ENCODE data around the gene AGO1. TPM values are rescaled to one million over a fixed set of nuclear protein-coding genes. Genes with fewer than 3 reads are reported as not detected.
A peak's percentile ranks its signal among the peaks of the same experiment; 100 is the strongest.

The AGO1 gene
- total RNA-seq, 1 experiment from 2014 or later, result 81.8 TPM

DNA sequence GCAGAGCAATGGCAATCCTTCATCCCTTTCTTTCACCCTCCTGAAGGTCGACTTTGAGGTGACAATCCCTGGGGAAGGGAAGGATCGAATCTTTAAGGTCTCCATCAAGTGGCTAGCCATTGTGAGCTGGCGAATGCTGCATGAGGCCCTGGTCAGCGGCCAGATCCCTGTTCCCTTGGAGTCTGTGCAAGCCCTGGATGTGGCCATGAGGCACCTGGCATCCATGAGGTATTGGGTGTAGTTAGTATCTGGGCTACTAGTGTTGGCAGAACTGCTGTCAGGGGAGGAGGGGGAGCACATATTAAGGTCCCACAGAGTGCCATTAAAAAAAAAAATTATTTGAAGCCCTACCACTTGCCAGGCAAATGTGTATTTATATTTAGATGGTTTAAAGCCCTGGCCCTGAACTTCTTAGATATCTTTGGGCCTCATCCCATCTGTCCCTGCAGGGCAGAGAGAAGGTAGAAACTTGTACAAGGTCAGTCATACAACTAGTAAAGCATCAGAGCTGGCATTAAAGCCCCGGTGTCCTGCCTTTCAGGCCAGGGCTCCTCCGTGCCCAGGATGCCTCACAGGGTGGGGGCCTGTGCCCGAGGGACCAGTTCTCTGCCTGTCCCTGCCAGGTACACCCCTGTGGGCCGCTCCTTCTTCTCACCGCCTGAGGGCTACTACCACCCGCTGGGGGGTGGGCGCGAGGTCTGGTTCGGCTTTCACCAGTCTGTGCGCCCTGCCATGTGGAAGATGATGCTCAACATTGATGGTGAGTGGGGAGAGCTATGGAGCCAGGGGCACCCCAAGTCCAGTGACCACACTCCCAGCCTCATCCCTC, 10.3 kb downstream of the AGO1 start:
- DNase-seq (ENCODE audit: low spot score) (no peak), ATAC-seq (no peak)
- CTCF ChIA-PET, result interaction anchor here (1.3 kb wide), 1 partner anchor 10 kb away, joined by 4 read pairs; the partner anchor contains the start of gene AGO1
- H3K4me1 Mint-ChIP-seq, result peaks cover 7% of the 10 kb centered on the region
- POLR2A ChIA-PET, result no interaction called here
- H3K4me3 Mint-ChIP-seq, result no peak overlapping the region
- H3K27me3 Mint-ChIP-seq (ENCODE audit: low read depth), result no peaks in the 10 kb centered on the region
- TF ChIP-seq, protein P1, sequence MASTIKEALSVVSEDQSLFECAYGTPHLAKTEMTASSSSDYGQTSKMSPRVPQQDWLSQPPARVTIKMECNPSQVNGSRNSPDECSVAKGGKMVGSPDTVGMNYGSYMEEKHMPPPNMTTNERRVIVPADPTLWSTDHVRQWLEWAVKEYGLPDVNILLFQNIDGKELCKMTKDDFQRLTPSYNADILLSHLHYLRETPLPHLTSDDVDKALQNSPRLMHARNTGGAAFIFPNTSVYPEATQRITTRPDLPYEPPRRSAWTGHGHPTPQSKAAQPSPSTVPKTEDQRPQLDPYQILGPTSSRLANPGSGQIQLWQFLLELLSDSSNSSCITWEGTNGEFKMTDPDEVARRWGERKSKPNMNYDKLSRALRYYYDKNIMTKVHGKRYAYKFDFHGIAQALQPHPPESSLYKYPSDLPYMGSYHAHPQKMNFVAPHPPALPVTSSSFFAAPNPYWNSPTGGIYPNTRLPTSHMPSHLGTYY (CRISPR knock-in tag; IDR thresholded peaks at IDR 0.05), result no peak
- TF ChIP-seq GRHL2 (CRISPR knock-in tag; IDR thresholded peaks at IDR 0.05; ENCODE audit: insufficient replicate concordance, severe bottlenecking) (no peak), ZNF532 (CRISPR knock-in tag; IDR thresholded peaks at IDR 0.05; ENCODE audit: borderline replicate concordance) (no peak), NFE2L1 (CRISPR knock-in tag; IDR thresholded peaks at IDR 0.05) (no peak), ZNF416 (CRISPR knock-in tag; IDR thresholded peaks at IDR 0.05) (no peak), SP1 (CRISPR knock-in tag; conservative IDR thresholded peaks at IDR 0.05) (no peak), ESRRA (CRISPR knock-in tag; IDR thresholded peaks at IDR 0.05; ENCODE audit: borderline replicate concordance) (no peak), CREB1 (CRISPR knock-in tag; IDR thresholded peaks at IDR 0.05) (no peak), ATF6 (CRISPR knock-in tag; IDR thresholded peaks at IDR 0.05) (no peak)
- TF ChIP-seq, protein P2, sequence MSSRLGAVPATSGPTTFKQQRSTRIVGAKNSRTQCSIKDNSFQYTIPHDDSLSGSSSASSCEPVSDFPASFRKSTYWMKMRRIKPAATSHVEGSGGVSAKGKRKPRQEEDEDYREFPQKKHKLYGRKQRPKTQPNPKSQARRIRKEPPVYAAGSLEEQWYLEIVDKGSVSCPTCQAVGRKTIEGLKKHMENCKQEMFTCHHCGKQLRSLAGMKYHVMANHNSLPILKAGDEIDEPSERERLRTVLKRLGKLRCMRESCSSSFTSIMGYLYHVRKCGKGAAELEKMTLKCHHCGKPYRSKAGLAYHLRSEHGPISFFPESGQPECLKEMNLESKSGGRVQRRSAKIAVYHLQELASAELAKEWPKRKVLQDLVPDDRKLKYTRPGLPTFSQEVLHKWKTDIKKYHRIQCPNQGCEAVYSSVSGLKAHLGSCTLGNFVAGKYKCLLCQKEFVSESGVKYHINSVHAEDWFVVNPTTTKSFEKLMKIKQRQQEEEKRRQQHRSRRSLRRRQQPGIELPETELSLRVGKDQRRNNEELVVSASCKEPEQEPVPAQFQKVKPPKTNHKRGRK (CRISPR knock-in tag; IDR thresholded peaks at IDR 0.05; ENCODE audit: borderline replicate concordance), result no peak
- TF ChIP-seq, protein P3, sequence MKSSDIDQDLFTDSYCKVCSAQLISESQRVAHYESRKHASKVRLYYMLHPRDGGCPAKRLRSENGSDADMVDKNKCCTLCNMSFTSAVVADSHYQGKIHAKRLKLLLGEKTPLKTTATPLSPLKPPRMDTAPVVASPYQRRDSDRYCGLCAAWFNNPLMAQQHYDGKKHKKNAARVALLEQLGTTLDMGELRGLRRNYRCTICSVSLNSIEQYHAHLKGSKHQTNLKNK (CRISPR knock-in tag; IDR thresholded peaks at IDR 0.05), result no peak
- H3K36me3 Mint-ChIP-seq, result peaks cover 78% of the 10 kb centered on the region
- no peak overlapping the region for H3K27ac Mint-ChIP-seq
- H3K9me3 Mint-ChIP-seq, result no peaks in the 10 kb centered on the region

- no peak overlapping the region for H3K4me3 Mint-ChIP-seq
- no peak for DNase-seq (ENCODE audit: low spot score)
- no peaks in the 10 kb centered on the region for H3K27me3 Mint-ChIP-seq (ENCODE audit: low read depth)
- no peaks in the 10 kb centered on the region for H3K9me3 Mint-ChIP-seq
- 0 out of 2 replicates have a peak overlapping the region, but pooled peaks have one; percentile 34 for H3K27ac Mint-ChIP-seq
- peaks cover 78% of the 10 kb centered on the region for H3K36me3 Mint-ChIP-seq
- H3K4me1 Mint-ChIP-seq, result no peaks in the 10 kb centered on the region; the same call in 1 of the 2 replicates
- POLR2A ChIA-PET, result no interaction called here
- CTCF ChIA-PET, result interaction anchor here (1.3 kb wide), 1 partner anchor 11 kb away, joined by 4 read pairs; the partner anchor contains the start of gene AGO1
- TF ChIP-seq, protein P4, sequence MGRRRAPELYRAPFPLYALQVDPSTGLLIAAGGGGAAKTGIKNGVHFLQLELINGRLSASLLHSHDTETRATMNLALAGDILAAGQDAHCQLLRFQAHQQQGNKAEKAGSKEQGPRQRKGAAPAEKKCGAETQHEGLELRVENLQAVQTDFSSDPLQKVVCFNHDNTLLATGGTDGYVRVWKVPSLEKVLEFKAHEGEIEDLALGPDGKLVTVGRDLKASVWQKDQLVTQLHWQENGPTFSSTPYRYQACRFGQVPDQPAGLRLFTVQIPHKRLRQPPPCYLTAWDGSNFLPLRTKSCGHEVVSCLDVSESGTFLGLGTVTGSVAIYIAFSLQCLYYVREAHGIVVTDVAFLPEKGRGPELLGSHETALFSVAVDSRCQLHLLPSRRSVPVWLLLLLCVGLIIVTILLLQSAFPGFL (CRISPR knock-in tag; IDR thresholded peaks at IDR 0.05; ENCODE audit: borderline replicate concordance), result no peak
- TF ChIP-seq ZNF263 (CRISPR knock-in tag; IDR thresholded peaks at IDR 0.05; ENCODE audit: low read depth), result no peak
- TF ChIP-seq, protein P5, sequence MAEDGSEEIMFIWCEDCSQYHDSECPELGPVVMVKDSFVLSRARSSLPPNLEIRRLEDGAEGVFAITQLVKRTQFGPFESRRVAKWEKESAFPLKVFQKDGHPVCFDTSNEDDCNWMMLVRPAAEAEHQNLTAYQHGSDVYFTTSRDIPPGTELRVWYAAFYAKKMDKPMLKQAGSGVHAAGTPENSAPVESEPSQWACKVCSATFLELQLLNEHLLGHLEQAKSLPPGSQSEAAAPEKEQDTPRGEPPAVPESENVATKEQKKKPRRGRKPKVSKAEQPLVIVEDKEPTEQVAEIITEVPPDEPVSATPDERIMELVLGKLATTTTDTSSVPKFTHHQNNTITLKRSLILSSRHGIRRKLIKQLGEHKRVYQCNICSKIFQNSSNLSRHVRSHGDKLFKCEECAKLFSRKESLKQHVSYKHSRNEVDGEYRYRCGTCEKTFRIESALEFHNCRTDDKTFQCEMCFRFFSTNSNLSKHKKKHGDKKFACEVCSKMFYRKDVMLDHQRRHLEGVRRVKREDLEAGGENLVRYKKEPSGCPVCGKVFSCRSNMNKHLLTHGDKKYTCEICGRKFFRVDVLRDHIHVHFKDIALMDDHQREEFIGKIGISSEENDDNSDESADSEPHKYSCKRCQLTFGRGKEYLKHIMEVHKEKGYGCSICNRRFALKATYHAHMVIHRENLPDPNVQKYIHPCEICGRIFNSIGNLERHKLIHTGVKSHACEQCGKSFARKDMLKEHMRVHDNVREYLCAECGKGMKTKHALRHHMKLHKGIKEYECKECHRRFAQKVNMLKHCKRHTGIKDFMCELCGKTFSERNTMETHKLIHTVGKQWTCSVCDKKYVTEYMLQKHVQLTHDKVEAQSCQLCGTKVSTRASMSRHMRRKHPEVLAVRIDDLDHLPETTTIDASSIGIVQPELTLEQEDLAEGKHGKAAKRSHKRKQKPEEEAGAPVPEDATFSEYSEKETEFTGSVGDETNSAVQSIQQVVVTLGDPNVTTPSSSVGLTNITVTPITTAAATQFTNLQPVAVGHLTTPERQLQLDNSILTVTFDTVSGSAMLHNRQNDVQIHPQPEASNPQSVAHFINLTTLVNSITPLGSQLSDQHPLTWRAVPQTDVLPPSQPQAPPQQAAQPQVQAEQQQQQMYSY (CRISPR knock-in tag; IDR thresholded peaks at IDR 0.05), result no peak
- ATAC-seq, result no peak
Observed at GRCh38 chr1:35894183-35894582, 11.2 kb downstream of the AGO1 start.
